ENCODE measurements around the gene CTNNA2. TPM values are rescaled to one million over a fixed set of nuclear protein-coding genes. Genes with fewer than 3 reads are reported as not detected.
A peak's percentile ranks its signal among the peaks of the same experiment; 100 is the strongest.

Gene CTNNA2
- total RNA-seq, 1 donor from 2014 or later, result 3.5 TPM

DNA sequence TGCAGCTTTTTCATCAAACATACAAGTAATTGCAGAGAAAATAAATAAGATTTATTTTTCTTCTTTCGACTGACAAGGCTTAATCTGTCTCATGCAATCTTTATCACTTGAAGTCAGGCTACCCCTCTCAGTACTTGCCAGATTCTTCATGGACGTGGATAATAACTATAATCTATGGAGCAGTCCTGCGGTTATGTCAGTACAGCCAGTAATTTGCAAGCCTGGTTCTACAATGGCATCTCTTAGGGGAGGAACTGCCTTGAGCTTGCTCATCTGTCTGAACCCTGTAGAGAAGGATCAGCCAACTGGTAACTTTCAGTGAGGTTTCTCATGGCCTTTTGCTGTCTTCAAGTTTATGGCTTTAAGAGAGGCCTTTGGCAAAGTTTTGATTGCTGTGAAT, 827.2 kb downstream of the CTNNA2 start:
- no peaks in the 10 kb centered on the region for H3K27me3 ChIP-seq (ENCODE audit: control insufficient read depth, insufficient read depth, low read length)
- H3K4me3 ChIP-seq (ENCODE audit: low read depth, low read length), result no peak overlapping the region
- TF ChIP-seq, protein P1, sequence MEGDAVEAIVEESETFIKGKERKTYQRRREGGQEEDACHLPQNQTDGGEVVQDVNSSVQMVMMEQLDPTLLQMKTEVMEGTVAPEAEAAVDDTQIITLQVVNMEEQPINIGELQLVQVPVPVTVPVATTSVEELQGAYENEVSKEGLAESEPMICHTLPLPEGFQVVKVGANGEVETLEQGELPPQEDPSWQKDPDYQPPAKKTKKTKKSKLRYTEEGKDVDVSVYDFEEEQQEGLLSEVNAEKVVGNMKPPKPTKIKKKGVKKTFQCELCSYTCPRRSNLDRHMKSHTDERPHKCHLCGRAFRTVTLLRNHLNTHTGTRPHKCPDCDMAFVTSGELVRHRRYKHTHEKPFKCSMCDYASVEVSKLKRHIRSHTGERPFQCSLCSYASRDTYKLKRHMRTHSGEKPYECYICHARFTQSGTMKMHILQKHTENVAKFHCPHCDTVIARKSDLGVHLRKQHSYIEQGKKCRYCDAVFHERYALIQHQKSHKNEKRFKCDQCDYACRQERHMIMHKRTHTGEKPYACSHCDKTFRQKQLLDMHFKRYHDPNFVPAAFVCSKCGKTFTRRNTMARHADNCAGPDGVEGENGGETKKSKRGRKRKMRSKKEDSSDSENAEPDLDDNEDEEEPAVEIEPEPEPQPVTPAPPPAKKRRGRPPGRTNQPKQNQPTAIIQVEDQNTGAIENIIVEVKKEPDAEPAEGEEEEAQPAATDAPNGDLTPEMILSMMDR (IDR thresholded peaks at IDR 0.05; ENCODE audit: insufficient read depth, low read length, poor library complexity, severe bottlenecking), result no peak
- DNase-seq (ENCODE audit: low read depth), result no peak
- H3K36me3 ChIP-seq (ENCODE audit: control insufficient read depth, insufficient read depth, low read length), result no peaks in the 10 kb centered on the region

GRCh38 chr2:80348078-80348477, 835.2 kb downstream of the CTNNA2 start:
- Histone ChIP-seq H3K27me3 (ENCODE audit: control insufficient read depth, insufficient read depth, low read length) (no peaks in the 10 kb centered on the region), H3K4me3 (ENCODE audit: low read depth, low read length) (no peak overlapping the region), H3K36me3 (ENCODE audit: control insufficient read depth, insufficient read depth, low read length) (no peaks in the 10 kb centered on the region)
- TF ChIP-seq, protein P1 (IDR thresholded peaks at IDR 0.05; ENCODE audit: insufficient read depth, low read length, poor library complexity, severe bottlenecking), result no peak
- DNase-seq (ENCODE audit: low read depth), result no peak

DNA sequence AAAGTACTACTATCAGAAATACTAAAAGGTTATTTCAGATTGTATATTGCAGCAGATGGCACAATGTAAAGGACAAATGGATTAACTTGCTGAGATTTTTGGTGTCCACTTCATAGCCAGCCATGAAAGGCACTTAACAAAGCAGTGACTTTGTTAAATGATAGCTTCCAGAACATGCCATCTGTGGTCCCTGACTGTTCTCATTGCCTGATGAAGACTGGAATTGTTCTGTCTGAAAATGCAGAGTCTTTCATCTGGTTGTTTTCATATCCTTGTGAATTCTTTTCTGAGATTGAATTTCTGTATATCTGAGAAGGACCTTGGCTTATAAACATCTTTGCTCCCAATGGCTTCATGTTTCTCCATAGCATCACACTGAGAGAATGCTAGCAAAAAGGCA, 836.1 kb downstream of the CTNNA2 start:
- H3K4me3 ChIP-seq (ENCODE audit: low read depth, low read length), result no peak overlapping the region
- no peaks in the 10 kb centered on the region for H3K36me3 ChIP-seq (ENCODE audit: control insufficient read depth, insufficient read depth, low read length)
- DNase-seq (ENCODE audit: low read depth), result no peak
- H3K27me3 ChIP-seq (ENCODE audit: control insufficient read depth, insufficient read depth, low read length), result no peaks in the 10 kb centered on the region
- TF ChIP-seq, protein P1 (IDR thresholded peaks at IDR 0.05; ENCODE audit: insufficient read depth, low read length, poor library complexity, severe bottlenecking), result no peak

- DNase-seq (ENCODE audit: low read depth), result peak; percentile 38
- no peaks in the 10 kb centered on the region for H3K27me3 ChIP-seq (ENCODE audit: control insufficient read depth, insufficient read depth, low read length)
- TF ChIP-seq, protein P1 (IDR thresholded peaks at IDR 0.05; ENCODE audit: insufficient read depth, low read length, poor library complexity, severe bottlenecking), result no peak
- H3K4me3 ChIP-seq (ENCODE audit: low read depth, low read length), result no peak overlapping the region
- H3K36me3 ChIP-seq (ENCODE audit: control insufficient read depth, insufficient read depth, low read length), result no peaks in the 10 kb centered on the region
Measured at GRCh38 chr2:80351231-80351630, 838.4 kb downstream of the CTNNA2 start.

DNA sequence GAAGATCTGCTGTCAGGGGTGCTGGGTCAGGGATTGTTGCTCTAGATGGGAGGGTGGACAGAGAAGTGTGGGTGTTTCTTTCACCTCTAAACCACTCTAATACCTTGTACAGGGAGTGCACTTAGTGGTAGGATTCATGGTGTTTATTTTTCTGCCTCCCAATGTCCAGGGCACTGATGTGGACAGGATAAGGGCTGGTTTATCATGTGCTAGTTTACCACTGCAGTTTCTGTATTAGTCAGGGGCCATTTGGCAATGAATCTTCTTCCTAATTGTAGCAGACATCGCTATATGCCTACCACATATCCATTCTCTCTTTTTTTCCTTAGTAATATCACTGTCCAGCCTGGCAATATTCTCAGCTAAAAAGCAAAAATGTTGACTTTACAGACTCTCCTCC, 842.0 kb downstream of the CTNNA2 start:
- Histone ChIP-seq H3K27me3 (ENCODE audit: control insufficient read depth, insufficient read depth, low read length) (no peaks in the 10 kb centered on the region), H3K4me3 (ENCODE audit: low read depth, low read length) (no peak overlapping the region), H3K36me3 (ENCODE audit: control insufficient read depth, insufficient read depth, low read length) (no peaks in the 10 kb centered on the region)
- DNase-seq (ENCODE audit: low read depth), result no peak
- TF ChIP-seq, protein P1 (IDR thresholded peaks at IDR 0.05; ENCODE audit: insufficient read depth, low read length, poor library complexity, severe bottlenecking), result no peak

- no peaks in the 10 kb centered on the region for H3K27me3 ChIP-seq (ENCODE audit: control insufficient read depth, insufficient read depth, low read length)
- H3K36me3 ChIP-seq (ENCODE audit: control insufficient read depth, insufficient read depth, low read length), result no peaks in the 10 kb centered on the region
- no peak overlapping the region for H3K4me3 ChIP-seq (ENCODE audit: low read depth, low read length)
- TF ChIP-seq, protein P1 (IDR thresholded peaks at IDR 0.05; ENCODE audit: insufficient read depth, low read length, poor library complexity, severe bottlenecking), result no peak
- DNase-seq (ENCODE audit: low read depth), result no peak
Measured at GRCh38 chr2:80361904-80362303, 849.1 kb downstream of the CTNNA2 start.
